Endothelial cell (in vitro differentiated cells): Measurements from ENCODE around the gene CAMTA1. TPM values are rescaled to one million over a fixed set of nuclear protein-coding genes. Genes with fewer than 3 reads are reported as not detected.

Experiments
- DNase-seq: peaks from one replicate; pipeline ENCODE4 v3.0.0; 2021; ENCODE audit warnings: low spot score
- H3K27ac Mint-ChIP-seq: one replicate; pipeline ENCODE4 v1.8.0; 2021; ENCODE audit warnings: mixed read lengths, inconsistent platforms; ENCODE audit not compliant: unreplicated experiment
- H3K27me3 Mint-ChIP-seq: one replicate; pipeline ENCODE4 v1.8.0; 2021; ENCODE audit warnings: mild to moderate bottlenecking, moderate library complexity, mixed read lengths, inconsistent platforms; ENCODE audit not compliant: unreplicated experiment
- H3K36me3 Mint-ChIP-seq: one replicate; pipeline ENCODE4 v1.8.0; 2021; ENCODE audit warnings: mild to moderate bottlenecking, low read depth, mixed read lengths, inconsistent platforms; ENCODE audit not compliant: unreplicated experiment
- H3K4me1 Mint-ChIP-seq: one replicate; pipeline ENCODE4 v1.8.0; 2021; ENCODE audit warnings: mild to moderate bottlenecking, mixed read lengths, inconsistent platforms; ENCODE audit not compliant: unreplicated experiment
- H3K4me3 Mint-ChIP-seq: one replicate; pipeline ENCODE4 v1.8.0; 2021; ENCODE audit warnings: mild to moderate bottlenecking, mixed read lengths, inconsistent platforms; ENCODE audit not compliant: unreplicated experiment
- H3K9me3 Mint-ChIP-seq: one replicate; pipeline ENCODE4 v1.8.0; 2021; ENCODE audit warnings: mixed read lengths, inconsistent platforms; ENCODE audit not compliant: unreplicated experiment
- total RNA-seq: library from RNA; stranded (reverse); fragmentation: NEBNext Ultra II Directional; extraction: Animal tissue kit (Norgen Biotek cat#: 25700); gene quantifications from one replicate; pipeline ENCODE4 v1.2.1, GENCODE V29; 2021; ENCODE audit not compliant: unreplicated experiment
- TF ChIP-seq, protein P1 (sequence below): fragments of 200-600 bp; sonication (generic); IDR thresholded peaks from one replicate; pipeline ENCODE4 v1.5.0; 2021; ENCODE audit warnings: antibody characterized with exemption; ENCODE audit not compliant: unreplicated experiment

Gene CAMTA1
- total RNA-seq, 1 donor from 2014 or later: 87.3 TPM

DNA sequence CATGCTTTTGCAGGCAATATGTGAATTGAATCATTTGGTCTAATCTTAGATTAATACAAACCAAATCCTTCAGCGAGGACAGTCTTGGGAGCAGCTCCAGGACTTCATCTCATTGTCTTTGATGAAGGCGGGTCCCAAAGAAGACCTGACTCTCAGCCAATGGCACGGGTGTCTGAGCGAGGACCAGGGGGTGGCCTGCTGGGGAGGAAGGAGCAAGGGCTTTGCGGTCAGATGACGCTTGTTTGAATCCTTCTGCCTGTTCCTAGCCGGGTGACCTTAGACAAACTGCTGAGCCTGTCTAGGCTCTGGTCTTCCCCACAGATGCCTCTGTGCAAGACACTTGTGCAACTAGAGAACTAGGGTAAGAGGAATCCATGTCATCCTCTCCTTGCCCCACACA is 673.7 kb downstream of the CAMTA1 start:
- Mint-ChIP-seq H3K4me1 (peaks cover 5% of the 10 kb centered on the region), H3K27me3 (peaks cover 6% of the 10 kb centered on the region), H3K27ac (no peak overlapping the region), H3K4me3 (no peak overlapping the region), H3K9me3 (no peaks in the 10 kb centered on the region), H3K36me3 (no peaks in the 10 kb centered on the region)
- no peak for DNase-seq
- TF ChIP-seq, protein P1, sequence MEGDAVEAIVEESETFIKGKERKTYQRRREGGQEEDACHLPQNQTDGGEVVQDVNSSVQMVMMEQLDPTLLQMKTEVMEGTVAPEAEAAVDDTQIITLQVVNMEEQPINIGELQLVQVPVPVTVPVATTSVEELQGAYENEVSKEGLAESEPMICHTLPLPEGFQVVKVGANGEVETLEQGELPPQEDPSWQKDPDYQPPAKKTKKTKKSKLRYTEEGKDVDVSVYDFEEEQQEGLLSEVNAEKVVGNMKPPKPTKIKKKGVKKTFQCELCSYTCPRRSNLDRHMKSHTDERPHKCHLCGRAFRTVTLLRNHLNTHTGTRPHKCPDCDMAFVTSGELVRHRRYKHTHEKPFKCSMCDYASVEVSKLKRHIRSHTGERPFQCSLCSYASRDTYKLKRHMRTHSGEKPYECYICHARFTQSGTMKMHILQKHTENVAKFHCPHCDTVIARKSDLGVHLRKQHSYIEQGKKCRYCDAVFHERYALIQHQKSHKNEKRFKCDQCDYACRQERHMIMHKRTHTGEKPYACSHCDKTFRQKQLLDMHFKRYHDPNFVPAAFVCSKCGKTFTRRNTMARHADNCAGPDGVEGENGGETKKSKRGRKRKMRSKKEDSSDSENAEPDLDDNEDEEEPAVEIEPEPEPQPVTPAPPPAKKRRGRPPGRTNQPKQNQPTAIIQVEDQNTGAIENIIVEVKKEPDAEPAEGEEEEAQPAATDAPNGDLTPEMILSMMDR: no peak

DNA sequence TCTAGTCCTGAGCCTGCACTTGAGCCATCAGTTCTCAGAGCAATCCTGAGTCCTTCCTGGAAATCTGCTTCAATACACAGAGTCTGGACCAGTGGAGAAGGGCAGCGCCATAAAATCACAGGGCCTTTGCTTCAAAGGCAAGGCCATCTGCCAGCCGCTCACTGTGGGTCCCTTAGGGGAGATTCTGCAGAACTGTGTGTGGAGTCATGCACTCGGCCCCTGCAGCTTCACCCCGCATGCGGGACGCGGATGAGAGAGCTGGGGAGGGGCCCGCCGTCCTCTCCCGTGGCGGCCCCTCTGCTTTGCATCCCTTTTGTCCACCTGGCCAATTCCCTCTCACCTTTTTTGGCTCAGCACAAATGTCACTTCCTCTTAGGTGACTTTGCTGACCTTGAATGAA is 674.7 kb downstream of the CAMTA1 start:
- Mint-ChIP-seq H3K36me3 (no peaks in the 10 kb centered on the region), H3K4me1 (no peaks in the 10 kb centered on the region), H3K27ac (no peak overlapping the region), H3K27me3 (peaks cover 4% of the 10 kb centered on the region), H3K4me3 (no peak overlapping the region), H3K9me3 (no peaks in the 10 kb centered on the region)
- no peak for DNase-seq
- TF ChIP-seq, protein P1: no peak

DNA sequence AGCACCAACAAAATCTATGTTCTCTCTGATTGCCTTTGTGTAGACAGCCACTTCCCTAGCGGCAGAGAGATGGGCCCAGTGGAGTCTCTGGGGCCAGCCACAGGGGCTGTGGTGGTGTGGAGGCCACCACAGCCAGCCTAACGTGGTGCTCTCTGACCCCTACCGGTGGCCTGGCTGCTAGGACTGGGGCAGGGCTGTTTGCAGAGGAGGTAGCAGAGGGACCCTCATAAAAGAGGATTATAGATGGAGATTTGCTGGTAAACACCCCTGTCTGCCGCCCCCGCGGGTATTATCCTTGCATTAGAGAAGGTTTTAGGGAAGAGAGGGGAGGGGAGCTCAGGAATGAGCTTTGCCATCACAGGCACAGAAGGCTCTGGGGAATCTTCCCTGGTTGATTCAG is 675.6 kb downstream of the CAMTA1 start:
- peaks cover 4% of the 10 kb centered on the region for H3K27me3 Mint-ChIP-seq
- H3K4me1 Mint-ChIP-seq: no peaks in the 10 kb centered on the region
- H3K27ac Mint-ChIP-seq: no peak overlapping the region
- H3K36me3 Mint-ChIP-seq: no peaks in the 10 kb centered on the region
- TF ChIP-seq, protein P1: no peak
- no peak overlapping the region for H3K4me3 Mint-ChIP-seq
- H3K9me3 Mint-ChIP-seq: no peaks in the 10 kb centered on the region
- DNase-seq: no peak

DNA sequence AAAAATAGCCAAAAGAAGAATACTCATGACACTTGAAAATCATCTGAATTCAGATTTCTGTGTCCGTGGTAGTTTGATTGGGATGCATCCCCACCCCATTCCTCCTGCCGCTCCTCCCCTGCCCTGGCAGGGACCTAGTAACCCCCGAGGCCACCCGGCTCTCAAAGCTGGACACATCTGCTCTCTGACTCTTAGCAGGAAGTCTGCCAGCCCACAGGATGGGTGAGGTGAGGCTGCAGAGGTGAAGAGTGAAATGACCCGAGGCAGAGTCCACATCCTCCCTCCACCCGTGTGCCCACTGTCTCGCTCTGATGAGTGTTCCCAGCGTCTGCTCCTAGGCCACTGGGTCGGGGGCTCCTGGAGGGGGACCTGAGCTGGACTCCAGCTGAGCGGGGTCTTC is 677.4 kb downstream of the CAMTA1 start:
- no peaks in the 10 kb centered on the region for H3K36me3 Mint-ChIP-seq
- TF ChIP-seq, protein P1: no peak
- no peak for DNase-seq
- H3K4me3 Mint-ChIP-seq: no peak overlapping the region
- no peaks in the 10 kb centered on the region for H3K4me1 Mint-ChIP-seq
- peaks cover 4% of the 10 kb centered on the region for H3K27me3 Mint-ChIP-seq
- no peaks in the 10 kb centered on the region for H3K9me3 Mint-ChIP-seq
- H3K27ac Mint-ChIP-seq: no peak overlapping the region

DNA sequence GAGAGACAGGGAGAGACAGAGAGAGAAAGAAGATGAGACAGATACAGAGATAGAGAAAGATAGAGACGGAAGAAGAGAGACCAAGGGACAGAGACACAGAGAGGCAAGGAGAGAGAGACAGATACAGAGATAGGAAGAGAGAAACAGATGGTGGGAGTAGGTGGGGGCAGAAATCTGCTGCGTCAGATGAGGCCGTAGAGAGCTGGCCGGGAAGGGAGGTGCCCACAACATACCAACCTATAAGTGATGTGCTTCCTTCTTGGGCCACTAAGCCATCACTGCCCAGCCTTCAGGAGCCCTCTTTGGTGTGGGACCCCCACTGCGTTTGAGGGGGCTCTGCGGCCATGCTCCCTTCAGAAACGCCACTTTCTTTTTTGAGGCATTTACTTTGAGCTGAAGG is 678.3 kb downstream of the CAMTA1 start:
- Mint-ChIP-seq H3K4me3 (no peak overlapping the region), H3K27ac (no peak overlapping the region), H3K36me3 (no peaks in the 10 kb centered on the region), H3K27me3 (peaks cover 4% of the 10 kb centered on the region), H3K9me3 (no peaks in the 10 kb centered on the region), H3K4me1 (no peaks in the 10 kb centered on the region)
- no peak for DNase-seq
- TF ChIP-seq, protein P1: no peak
